Dedifferentiated amniotic fluid mesenchymal stem cell (primary cell): ENCODE measurements around the gene SBDS.
A peak's percentile ranks its signal among the peaks of the same experiment; 100 is the strongest.
"Not testable (repeated sequence)": the region's sequence is repeated elsewhere in the genome, so short reads cannot be mapped to it uniquely, and the experiment has no call there.

Source experiments
- DNase-seq: peaks from one replicate; pipeline ENCODE4 v3.0.0-alpha.2; 2016; ENCODE audit errors: extremely low spot score

Gene SBDS

GRCh38 chr7:66995050-66995776 lies at the start of gene SBDS:
Gene SBDS, minus strand, starts transcription at chr7:66995586. Its CDS starts 169 bp downstream, at chr7:66995417.
- peak; percentile 99 for DNase-seq

GRCh38 chr7:67043559-67043930 lies 48.2 kb upstream of the SBDS start:
- DNase-seq, result not testable (repeated sequence)

- DNase-seq, result peak; percentile 85
These were observed 47.6 kb upstream of the SBDS start for GRCh38 chr7:67042781-67043558.

GRCh38 chr7:67040832-67041231 lies 45.4 kb upstream of the SBDS start:
- DNase-seq, result not testable (repeated sequence)

- DNase-seq, result not testable (repeated sequence)
These were observed 41.3 kb upstream of the SBDS start for GRCh38 chr7:67036432-67037395.

GRCh38 chr7:67033251-67033650 lies 37.9 kb upstream of the SBDS start:
- no peak for DNase-seq

GRCh38 chr7:67031685-67032084 lies 36.3 kb upstream of the SBDS start:
- DNase-seq, result not testable (repeated sequence)

GRCh38 chr7:67025459-67025858 lies 30.1 kb upstream of the SBDS start:
- DNase-seq, result peak; percentile 37

GRCh38 chr7:67022511-67022910 lies 27.1 kb upstream of the SBDS start:
- no peak for DNase-seq

- DNase-seq, result no peak
These were observed 25.9 kb upstream of the SBDS start for GRCh38 chr7:67021260-67021659.

- DNase-seq, result no peak
These were observed 24.4 kb upstream of the SBDS start for GRCh38 chr7:67019562-67020390.

GRCh38 chr7:67018940-67019339 lies 23.6 kb upstream of the SBDS start:
- DNase-seq, result no peak

GRCh38 chr7:67017971-67018370 lies 22.6 kb upstream of the SBDS start:
- DNase-seq, result not testable (repeated sequence)

GRCh38 chr7:67014076-67014622 lies 18.8 kb upstream of the SBDS start:
- DNase-seq, result not testable (repeated sequence)

GRCh38 chr7:67009677-67010076 lies 14.3 kb upstream of the SBDS start:
- DNase-seq, result not testable (repeated sequence)

GRCh38 chr7:67008260-67008659 lies 12.9 kb upstream of the SBDS start:
- DNase-seq, result no peak

GRCh38 chr7:67006965-67007364 lies 11.6 kb upstream of the SBDS start:
- no peak for DNase-seq

GRCh38 chr7:67004145-67004544 lies 8.8 kb upstream of the SBDS start:
- DNase-seq, result not testable (repeated sequence)

GRCh38 chr7:67000601-67001258 lies 5.3 kb upstream of the SBDS start:
- DNase-seq, result peak; percentile 23
